GM18526 (cell line): ENCODE results near the gene GGT6.

Experiments used
- POLR2A ChIP-seq: IDR thresholded peaks from 3 replicates; pipeline ENCODE4 v1.6.1; 2011; ENCODE audit not compliant: insufficient read length; ENCODE audit errors: extremely low read depth

Gene GGT6

GRCh38 chr17:4514206-4514605 is 46.2 kb downstream of the GGT6 start:
- no peak for TF ChIP-seq POLR2A

DNA sequence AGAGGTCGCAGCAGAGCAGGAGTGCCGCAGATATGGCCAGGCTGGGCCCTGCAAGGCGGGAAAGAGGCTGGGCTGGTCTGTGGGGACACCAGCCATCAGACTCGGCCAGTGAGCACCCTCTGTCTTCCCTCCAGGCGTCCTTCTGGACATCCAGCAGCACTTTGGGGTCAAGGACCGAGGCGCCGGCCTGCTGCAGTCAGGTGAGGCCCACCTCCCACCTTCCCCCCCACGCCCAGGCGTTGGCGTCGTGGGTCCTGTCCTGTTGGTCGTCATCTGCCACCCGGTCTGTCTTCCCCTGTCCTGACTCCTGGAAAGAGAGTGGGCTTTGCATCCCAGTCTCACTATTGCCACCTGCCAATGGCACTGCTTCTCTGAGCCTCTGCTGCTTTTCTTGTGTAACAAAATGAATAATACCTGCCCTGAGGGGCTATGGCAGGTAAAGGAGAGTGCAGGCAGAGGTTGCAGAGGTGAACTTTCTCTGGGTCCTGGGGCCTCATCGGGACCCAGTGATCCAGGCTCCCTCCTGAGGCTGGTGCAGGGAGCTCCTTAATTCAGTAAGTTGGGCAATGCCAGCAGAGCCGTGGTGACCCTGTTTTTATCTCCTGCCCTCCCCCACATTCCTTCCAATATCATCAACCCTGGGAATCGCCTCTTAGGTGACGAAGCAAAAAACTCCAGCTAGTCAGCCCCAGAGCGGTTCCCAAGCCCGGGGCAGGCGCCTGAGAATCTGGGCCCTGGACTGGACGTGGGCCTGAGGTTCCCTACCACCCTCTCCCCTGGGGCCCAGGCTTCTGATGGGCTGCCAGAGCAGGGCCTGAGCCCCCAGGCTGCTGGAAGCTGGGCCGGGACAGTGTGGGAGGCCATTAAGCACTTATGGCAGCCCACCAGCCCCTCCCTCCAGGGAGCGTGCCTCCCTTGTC is 47.0 kb downstream of the GGT6 start:
- TF ChIP-seq POLR2A: no peak

GRCh38 chr17:4512156-4513112 is 47.9 kb downstream of the GGT6 start:
- no peak for TF ChIP-seq POLR2A

- no peak for TF ChIP-seq POLR2A
Observed at GRCh38 chr17:4511199-4511932, 49.0 kb downstream of the GGT6 start.

- TF ChIP-seq POLR2A: no peak
Observed at GRCh38 chr17:4510618-4510941, 49.8 kb downstream of the GGT6 start.

DNA sequence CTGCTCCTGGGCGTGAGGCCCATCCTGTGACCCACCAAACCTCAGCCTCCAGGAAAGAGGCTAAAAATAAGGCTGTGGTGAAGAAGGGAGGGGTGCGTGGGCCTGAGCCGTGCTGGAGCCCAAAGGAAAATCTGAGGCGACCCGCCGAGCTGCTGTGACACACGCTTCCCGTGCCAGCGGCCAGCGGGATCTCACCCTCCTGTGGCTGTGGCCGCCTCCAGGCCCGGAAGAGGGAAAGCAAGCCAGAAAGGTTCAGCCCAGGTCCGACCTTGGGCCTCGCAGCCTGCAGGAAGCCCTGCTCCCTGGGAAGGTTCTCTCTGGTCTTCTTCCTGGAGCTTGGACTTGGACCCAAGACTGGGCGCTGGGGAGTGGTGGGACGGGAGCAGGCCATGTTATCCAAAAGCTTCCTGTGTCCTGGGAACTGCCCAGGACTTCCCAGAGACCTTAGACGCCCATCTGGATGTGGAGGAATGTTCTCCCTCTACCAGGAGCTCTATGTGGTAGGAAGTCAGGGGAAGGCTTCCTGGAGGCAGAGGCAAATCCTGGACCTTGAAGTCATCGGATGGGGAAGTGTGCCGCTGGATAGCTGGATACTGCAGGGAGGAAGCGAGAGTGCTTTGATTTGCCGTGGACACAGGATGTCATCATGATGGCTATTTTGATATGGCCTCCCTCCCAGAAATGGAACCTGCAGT is 50.3 kb downstream of the GGT6 start:
- no peak for TF ChIP-seq POLR2A

DNA sequence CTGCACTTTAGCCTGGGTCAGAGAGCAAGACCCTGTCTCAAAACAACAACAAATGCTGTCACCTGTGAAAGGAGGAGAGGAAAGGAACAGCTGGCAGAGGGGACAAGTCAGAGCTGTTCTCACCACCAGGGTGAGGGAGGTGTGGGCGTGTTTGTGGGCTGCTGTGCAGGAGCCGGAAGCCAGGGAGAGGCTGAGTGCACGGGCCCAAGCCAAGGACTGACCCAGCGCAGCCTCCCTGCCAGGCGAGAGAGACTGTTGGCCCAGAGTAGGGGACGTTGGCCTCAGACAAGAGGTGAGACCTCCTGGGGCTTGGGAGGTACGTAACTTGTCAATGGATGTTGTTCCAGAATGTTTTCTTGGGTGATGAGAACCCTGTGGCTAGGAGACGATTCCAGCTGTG is 51.0 kb downstream of the GGT6 start:
- TF ChIP-seq POLR2A: no peak

DNA sequence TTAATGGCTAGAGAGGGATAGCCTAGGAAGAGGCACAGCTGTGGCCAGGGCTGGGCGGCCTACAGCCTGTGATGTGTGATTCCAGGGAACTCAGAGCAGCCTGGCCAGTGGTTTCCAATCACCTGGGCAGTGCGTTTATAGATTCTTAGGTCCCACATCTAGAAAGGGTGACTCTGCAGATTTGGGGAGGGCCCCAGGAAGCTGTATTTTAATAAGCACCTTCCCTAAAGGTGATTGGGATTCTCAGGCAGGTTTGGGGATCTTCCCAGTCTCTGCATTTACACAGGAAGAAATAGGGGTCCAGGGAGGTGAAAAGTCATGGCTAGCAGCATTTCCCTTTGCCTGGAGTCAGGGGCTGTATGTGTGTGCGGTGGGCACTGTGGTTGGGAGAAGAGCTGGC is 52.2 kb downstream of the GGT6 start:
- TF ChIP-seq POLR2A: no peak

DNA sequence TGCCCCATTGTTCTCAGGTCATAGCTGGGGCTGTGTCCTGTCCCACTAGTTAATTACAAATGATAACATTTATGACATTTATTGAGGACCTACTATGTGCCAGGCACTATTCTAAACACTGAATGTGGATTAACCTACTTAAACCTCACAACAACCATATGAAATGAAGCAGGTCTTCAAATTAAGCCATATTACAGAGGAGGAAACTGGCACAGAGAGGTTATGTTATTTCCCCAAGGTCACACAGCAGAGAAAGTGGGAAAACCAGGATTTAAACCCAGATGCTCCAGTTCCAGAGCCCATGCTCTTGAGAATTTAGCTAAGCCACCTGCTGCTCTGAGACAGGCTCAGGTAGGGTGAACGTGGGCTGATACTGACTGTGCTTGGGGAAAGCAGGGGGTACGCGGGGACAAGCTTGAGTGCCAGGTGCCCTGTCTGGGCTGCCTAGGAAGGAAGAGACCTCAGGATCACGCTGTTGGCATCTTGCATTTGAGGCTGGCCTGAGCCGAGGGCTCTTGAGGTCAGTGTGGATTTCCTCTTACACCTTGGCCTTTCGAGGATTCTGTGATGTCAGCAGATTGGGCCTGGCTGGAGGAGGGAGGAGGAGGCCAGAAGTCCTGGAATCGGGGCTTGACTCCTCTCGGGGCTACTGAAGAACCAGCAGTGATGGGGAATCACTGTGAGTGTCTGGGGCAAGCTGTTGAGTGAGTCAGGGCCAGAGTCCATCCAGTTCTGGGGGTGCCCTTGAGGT is 52.8 kb downstream of the GGT6 start:
- no peak for TF ChIP-seq POLR2A
